Measurements from ENCODE around the gene BUB1B.
"Not testable (repeated sequence)": the region's sequence is repeated elsewhere in the genome, so short reads cannot be mapped to it uniquely, and the experiment has no call there.

The BUB1B gene

GRCh38 chr15:40137303-40138200 lies 23.3 kb upstream of the BUB1B start:
- DNase-seq = no peak

GRCh38 chr15:40138201-40138570 lies 22.7 kb upstream of the BUB1B start:
- not testable (repeated sequence) for DNase-seq

GRCh38 chr15:40142428-40142827 lies 18.4 kb upstream of the BUB1B start:
- DNase-seq = no peak

GRCh38 chr15:40146037-40146436 lies 14.8 kb upstream of the BUB1B start:
- peak; percentile 9 for DNase-seq

GRCh38 chr15:40149339-40149738 lies 11.5 kb upstream of the BUB1B start:
- DNase-seq = no peak

GRCh38 chr15:40150163-40150925 lies 10.5 kb upstream of the BUB1B start:
- DNase-seq = peak; percentile 58

GRCh38 chr15:40151499-40151898 lies 9.4 kb upstream of the BUB1B start:
- no peak for DNase-seq

GRCh38 chr15:40151991-40152390 lies 8.9 kb upstream of the BUB1B start:
- DNase-seq = no peak

- not testable (repeated sequence) for DNase-seq
Measured at GRCh38 chr15:40154821-40155220, 6.0 kb upstream of the BUB1B start.

GRCh38 chr15:40155270-40155910 lies 5.5 kb upstream of the BUB1B start:
- no peak for DNase-seq

GRCh38 chr15:40157778-40158447 lies 3.0 kb upstream of the BUB1B start:
- DNase-seq = no peak

- DNase-seq = no peak
Measured at GRCh38 chr15:40160021-40160420, 848 bp upstream of the BUB1B start.

GRCh38 chr15:40161693-40162391 lies 973 bp downstream of the BUB1B start:
- no peak for DNase-seq

GRCh38 chr15:40162552-40162951 lies 1.7 kb downstream of the BUB1B start:
- no peak for DNase-seq

GRCh38 chr15:40163657-40164416 lies 3.0 kb downstream of the BUB1B start:
- DNase-seq = no peak

- DNase-seq = not testable (repeated sequence)
Measured at GRCh38 chr15:40167374-40167773, 6.5 kb downstream of the BUB1B start.

GRCh38 chr15:40175160-40175559 lies 14.3 kb downstream of the BUB1B start:
- DNase-seq = no peak

GRCh38 chr15:40182358-40183029 lies 21.6 kb downstream of the BUB1B start:
- no peak for DNase-seq

GRCh38 chr15:40183636-40184463 lies 23.0 kb downstream of the BUB1B start:
- no peak for DNase-seq

- DNase-seq = peak; percentile 36
Measured at GRCh38 chr15:40190591-40190990, 29.7 kb downstream of the BUB1B start.

All from NCI-H226 (cell line).